H7 (cell line): Measurements from ENCODE around the gene SLC4A8. TPM values are rescaled to one million over a fixed set of nuclear protein-coding genes. Genes with fewer than 3 reads are reported as not detected.
"Not testable (repeated sequence)": the region's sequence is repeated elsewhere in the genome, so short reads cannot be mapped to it uniquely, and the experiment has no call there.

Experiments
- DNase-seq: peaks from one replicate; pipeline ENCODE4 v3.0.0; 2012
- H3K27me3 ChIP-seq: 2 replicates; pipeline ENCODE4 v1.6.0; 2011; ENCODE audit warnings: mild to moderate bottlenecking, low read length; ENCODE audit not compliant: control insufficient read depth, insufficient read depth
- H3K36me3 ChIP-seq: replicated peaks from 2 replicates; pipeline ENCODE4 v1.5.1; 2011; ENCODE audit warnings: low read length; ENCODE audit not compliant: control insufficient read depth, insufficient read depth
- H3K4me3 ChIP-seq: 2 replicates; pipeline ENCODE4 v1.5.1; 2011; ENCODE audit warnings: low read depth, mild to moderate bottlenecking, control low read depth, low read length, moderate library complexity; ENCODE audit not compliant: insufficient read depth
- total RNA-seq: library from RNA; depleted of rRNA; stranded (reverse); fragments of >200 nt; shearing (Covaris generic); gene quantifications from 2 replicates; pipeline ENCODE4 v1.2.3, GENCODE V29; 2014

The SLC4A8 gene
- total RNA-seq, 1 experiment from 2014 or later: 3.9 TPM

DNA sequence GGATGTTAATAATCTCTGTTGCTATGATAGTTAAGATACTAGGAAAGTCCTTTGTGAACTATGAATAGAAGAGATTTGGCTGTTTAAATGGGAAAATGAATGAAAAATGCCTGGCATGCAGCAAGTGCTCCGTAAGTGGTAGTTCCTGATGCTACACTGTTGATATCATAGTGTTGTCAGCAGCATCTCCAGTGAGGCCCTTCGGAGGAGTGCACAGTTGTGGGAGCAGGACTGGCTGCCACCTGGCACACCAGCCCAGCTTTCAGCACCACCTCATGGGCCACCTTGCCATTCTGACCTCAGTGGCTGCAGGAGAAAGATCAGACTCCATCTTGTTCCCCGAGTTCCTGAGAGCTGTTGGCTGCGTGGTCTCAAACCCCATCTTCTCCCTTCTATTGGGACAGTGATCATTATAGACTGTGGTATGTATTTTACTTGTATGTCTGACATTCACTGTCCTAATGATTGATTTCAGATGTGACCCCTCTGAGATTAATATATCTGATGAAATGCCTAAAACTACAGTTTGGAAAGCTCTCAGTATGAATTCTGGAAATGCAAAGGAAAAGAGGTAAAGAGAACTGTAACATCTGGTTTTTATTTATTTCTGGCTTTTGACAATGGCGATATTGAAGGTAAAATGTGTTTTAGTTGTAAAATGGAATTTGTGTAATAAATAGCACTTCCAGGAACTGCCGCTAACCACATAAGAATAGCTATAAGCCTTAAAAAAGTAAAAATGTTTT, 80.9 kb downstream of the SLC4A8 start:
- H3K36me3 ChIP-seq: no peaks in the 10 kb centered on the region; the same call in 1 of the 2 replicates
- H3K4me3 ChIP-seq: no peak overlapping the region
- no peak for DNase-seq
- H3K27me3 ChIP-seq: no peaks in the 10 kb centered on the region

DNA sequence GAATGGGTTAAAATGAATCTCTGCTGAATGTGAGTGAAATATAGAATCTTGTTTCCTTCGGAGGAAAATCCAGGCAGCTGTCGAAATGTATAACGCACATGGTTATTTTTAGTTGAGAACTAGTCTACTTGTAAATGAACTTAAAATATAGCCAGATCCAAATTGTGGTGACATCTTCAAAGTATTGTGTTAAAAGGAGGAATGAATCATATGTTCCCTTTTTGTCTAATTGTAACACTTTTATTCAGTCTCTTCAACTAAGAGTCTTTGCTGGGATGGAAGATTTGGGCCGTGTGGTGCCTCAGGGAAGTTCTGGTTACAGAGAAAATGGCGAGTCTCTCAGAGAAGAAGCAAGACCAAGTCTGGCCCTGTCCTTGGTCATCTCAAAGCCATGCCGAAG, 82.5 kb downstream of the SLC4A8 start:
- Histone ChIP-seq H3K4me3 (no peak overlapping the region), H3K27me3 (no peaks in the 10 kb centered on the region), H3K36me3 (no peaks in the 10 kb centered on the region; the same call in 1 of the 2 replicates)
- no peak for DNase-seq

DNA sequence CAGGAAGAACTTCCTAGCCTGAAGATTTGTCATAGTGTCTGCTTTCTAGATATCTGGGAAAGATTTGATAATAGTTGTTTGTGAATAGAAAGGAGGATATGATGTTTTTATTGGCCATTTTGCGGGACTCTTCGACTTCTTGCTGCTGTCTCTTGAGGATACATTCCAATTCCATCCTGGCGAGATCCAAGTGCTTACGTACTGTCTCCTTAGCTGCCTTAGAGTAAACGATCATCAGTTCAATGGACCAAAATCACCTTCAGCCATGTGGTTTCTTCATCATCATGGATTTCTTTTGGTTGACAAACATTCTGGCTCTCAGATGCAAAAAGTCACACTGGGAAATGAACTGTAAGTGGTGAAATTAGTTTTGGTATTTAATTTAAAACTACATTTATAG, 83.7 kb downstream of the SLC4A8 start:
- Histone ChIP-seq H3K4me3 (no peak overlapping the region), H3K27me3 (no peaks in the 10 kb centered on the region), H3K36me3 (no peaks in the 10 kb centered on the region; the same call in 1 of the 2 replicates)
- DNase-seq: no peak

DNA sequence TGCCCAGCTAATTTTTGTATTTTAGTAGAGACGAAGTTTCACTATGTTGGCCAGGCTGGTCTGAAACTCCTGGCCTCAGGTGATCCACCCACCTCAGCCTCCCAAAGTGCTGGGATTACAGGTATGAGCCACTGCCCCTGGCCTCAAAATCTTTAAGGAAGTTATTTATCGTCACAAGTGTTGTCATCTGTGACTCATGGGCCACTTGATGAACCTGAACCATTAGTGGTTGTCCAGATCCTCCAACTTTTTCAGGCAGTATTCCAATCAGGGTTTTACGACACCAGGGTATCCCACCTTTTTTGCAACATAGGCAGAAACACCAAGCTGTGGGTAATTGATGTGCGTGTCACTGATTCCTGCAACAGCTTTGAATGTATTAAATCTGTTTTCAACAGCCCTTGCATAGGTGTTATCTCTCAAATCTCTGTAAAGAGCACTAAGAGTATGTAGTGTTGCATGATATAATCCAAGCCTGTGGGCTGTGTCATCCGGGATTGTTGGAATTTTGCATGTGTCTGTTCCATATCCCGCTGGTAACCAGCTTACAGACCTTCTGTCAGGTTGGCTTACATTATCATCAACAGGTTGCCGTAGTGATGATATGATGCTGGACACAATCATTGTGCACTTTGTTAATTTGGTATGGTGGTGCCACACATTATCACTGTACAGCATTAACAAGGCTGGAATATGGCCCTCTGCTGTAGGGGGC, 87.1 kb downstream of the SLC4A8 start:
- no peak for DNase-seq
- Histone ChIP-seq H3K4me3 (no peak overlapping the region), H3K27me3 (no peaks in the 10 kb centered on the region), H3K36me3 (no peaks in the 10 kb centered on the region; the same call in 1 of the 2 replicates)

DNA sequence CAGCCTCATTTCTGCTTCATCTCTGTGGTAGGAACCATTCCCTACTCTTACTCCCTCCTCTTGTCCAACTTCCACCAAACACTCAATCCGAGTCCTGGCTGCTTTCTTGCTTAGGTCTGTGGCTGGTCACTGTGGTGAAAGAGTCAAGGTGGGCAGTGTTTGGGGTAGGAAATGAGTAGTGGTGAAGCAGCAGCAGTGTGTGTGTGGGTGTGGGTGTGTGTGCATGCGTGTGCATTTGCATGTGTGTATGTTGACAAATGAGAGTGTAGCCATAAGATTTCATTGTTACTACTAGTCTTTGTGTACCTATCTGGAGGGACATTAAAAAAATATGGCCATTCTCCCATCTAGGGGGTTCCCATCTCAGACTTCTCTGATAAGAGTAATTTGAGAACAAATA, 87.8 kb downstream of the SLC4A8 start:
- no peak for DNase-seq
- no peak overlapping the region for H3K4me3 ChIP-seq

DNA sequence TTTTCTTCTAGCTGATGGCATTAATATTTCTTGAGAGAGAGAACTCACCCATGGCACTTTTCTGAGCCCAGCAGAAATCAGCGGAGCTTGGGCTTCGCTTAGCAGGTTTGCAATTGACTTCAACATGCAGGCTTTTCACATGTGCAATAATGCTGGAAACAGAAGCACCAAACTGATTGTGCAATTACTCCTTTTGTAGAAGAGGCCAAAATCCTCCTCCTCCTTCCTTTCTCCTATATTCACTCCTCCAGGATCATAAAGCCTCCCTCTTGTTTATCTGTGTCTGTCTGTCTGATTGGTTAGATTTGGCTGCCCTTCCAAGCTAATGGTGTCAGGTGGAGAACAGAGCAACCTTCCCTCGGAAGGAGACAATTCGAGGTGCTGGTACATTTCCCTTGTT, 90.4 kb downstream of the SLC4A8 start:
- H3K4me3 ChIP-seq: not testable (repeated sequence)

More for the DNA sequence above, 87.8 kb downstream of the SLC4A8 start:
- Histone ChIP-seq H3K27me3 (no peaks in the 10 kb centered on the region), H3K36me3 (no peaks in the 10 kb centered on the region; the same call in 1 of the 2 replicates)

DNA sequence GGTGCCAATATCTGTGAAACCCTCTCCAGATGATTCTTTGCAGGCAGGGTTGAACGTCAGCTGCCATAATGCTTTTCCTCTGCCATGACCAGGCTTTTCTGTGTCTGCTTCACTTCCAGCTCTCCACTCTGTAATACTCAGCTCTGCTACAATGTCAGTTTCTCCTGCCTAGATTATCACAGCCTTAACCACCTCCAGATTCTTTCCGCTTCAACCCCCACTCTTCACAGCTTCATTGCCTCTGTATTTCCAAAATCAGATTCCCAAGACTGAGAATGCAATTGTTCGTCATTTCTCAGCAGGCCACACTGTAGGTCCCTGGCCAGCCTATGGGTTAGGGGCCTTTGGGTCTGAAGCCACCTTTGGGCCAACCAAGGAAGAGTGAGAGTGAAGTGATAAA, 92.7 kb downstream of the SLC4A8 start:
- Histone ChIP-seq H3K36me3 (no peaks in the 10 kb centered on the region), H3K27me3 (no peaks in the 10 kb centered on the region), H3K4me3 (no peak overlapping the region)
- no peak for DNase-seq

More for the DNA sequence above, 90.4 kb downstream of the SLC4A8 start:
- DNase-seq, H3K27me3 ChIP-seq, H3K36me3 ChIP-seq: not testable (repeated sequence)

DNA sequence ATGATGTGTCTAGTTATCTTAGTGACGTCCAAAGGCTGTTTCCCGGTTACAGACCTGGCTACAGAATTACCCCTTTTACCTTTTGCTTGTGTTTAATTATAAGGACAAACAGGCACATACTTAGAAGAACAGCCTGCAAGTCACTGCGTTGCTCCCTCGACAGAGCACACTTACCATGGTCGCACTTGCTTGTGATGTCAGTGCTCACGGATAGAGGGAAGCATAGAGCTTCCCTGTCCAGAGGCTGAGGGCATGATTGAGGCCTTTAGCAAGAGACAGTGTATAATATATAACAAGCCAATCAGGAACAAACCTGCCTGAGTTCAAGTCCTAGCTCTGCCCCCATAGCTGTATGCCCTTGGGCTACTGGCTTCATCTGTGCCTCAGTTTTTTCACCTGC, 93.2 kb downstream of the SLC4A8 start:
- Histone ChIP-seq H3K4me3 (no peak overlapping the region), H3K36me3 (no peaks in the 10 kb centered on the region), H3K27me3 (no peaks in the 10 kb centered on the region)
- peak; percentile 63 for DNase-seq

DNA sequence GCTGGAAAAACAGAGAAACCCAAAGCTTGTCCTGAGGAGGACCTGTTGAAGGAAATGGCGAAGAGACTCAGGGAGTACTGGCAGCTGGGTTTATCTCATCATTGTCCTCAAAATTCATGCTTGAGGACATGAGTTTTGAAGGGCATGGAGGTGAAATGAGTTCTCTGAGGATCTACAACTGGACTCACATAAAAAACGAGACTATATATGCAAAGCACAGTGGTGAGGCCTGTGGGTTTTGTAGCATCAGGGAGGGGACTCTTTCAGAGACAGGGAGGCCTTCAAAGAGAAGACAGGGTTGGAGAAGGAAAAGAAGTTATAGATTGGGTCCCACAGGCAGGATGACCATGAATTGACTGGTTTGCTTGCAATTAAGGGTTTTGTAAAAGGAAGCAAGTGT, 95.1 kb downstream of the SLC4A8 start:
- Histone ChIP-seq H3K36me3 (no peaks in the 10 kb centered on the region), H3K4me3 (no peak overlapping the region), H3K27me3 (no peaks in the 10 kb centered on the region)
- DNase-seq: no peak

DNA sequence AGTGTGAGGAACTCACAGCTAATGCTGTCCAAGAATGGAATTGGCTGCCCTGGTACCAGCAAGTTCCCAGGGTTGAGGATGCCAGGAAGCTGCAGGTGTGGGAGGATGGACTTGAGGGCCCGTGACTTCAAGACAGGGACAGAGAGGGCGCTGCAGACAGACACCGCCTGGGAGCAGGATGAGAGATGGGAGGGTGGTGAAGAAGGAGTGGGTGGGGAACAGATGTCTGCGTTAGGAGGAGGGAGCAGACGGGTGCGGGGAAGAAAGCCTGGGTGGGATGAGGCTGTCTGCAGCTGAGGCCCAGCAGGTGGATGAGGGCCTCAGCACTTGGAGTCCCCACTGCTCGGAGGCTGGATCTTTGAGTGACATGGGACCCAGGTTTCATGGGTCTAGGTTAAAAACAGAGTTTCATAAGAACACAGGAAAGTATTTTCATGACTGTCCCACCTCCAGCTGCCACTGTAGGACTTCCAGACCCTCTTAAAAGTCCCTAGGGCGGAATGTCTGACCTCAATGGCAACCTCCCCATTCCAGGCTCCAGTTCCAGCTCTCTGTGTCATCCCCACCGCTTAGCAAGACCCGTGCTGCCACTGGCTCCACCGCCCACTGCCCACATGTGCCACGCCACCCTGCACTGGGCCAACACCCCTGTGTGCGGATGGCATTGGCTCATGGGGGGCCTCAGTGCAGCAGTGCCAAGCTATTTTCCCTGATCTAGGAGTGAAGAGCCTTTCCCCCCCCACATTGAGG, 96.1 kb downstream of the SLC4A8 start:
- no peaks in the 10 kb centered on the region for H3K36me3 ChIP-seq
- DNase-seq: peak; percentile 82
- H3K27me3 ChIP-seq: no peaks in the 10 kb centered on the region
- no peak overlapping the region for H3K4me3 ChIP-seq

DNA sequence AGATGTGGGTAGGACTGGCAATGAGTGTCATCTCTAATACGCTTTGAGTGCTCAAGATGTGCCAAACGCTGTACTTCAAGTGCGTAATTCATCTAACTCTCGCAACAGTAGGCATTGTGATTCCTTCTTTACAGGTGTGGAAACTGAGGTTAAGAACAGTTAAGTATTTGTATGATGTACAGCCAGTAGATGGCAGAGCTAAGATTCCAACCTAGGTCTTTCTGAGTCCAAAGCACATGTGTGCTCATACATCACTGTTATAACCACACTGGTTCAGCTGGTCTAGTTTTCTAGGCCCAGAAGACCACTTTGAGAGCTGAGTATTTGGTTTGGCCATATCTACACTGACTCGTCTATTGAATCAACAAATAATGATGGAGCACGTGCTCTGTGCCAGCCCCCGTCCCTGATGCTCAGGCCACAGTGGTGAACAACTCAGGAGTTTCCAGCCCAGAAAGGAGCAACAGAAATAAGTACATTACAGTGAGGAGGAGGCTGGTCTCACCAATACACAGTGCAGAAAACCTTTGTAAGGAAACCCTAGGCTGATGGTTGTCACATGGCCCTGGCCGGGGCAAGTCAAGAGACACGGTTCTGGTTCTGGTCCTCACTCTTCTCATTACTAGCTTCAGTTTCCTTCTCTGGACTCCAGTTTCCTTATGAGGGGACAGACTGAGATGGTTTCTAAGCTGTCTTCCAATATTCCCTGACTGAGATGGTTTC, 97.1 kb downstream of the SLC4A8 start:
- no peak for DNase-seq
- H3K27me3 ChIP-seq: no peaks in the 10 kb centered on the region
- no peak overlapping the region for H3K4me3 ChIP-seq
- H3K36me3 ChIP-seq: no peaks in the 10 kb centered on the region

DNA sequence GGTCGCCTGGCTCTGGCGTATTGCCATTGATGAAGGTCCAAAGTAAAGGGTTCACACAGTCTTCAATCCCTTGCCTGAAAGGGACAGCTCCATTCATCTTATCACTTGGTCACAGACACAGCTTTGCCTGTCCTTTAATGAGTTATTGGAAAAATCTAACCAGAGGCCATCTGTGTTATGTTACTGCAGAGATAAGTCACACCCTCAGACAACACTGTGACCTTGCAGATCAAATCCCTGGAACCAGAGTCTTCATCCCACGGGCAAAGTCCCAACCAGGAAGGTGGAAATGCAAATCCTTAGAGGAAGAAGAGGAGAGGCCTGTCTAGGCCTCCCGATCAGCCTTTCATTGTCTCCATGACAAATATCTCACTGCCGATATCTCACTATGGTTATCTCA, 98.1 kb downstream of the SLC4A8 start:
- Histone ChIP-seq H3K4me3 (no peak overlapping the region), H3K27me3 (no peaks in the 10 kb centered on the region), H3K36me3 (no peaks in the 10 kb centered on the region)
- no peak for DNase-seq

DNA sequence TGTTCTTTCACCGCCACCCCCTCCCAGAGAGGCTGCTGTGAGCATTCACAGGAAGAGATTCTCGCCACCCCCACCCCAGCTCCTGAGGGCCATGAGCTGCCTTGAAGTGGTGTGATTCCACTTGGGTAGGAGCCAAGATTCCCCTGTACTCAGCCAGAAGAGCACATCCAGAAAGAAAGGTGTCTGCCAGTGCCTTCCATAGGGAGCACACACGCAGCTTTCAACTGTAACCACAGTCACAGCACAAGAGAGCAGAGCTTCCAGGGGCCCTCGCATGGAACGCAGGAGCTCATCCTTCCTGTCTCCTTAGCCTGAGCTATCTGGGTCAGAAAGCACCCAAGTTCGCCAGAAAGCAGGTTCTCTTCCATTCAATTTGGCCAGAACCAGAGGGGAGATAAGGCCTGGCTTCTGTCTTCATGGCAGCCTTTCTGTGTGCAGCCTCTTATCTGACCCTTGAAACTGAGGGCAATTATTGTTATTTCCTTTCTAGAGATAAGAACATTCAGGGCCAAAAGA, 99.8 kb downstream of the SLC4A8 start:
- DNase-seq: no peak
- H3K36me3 ChIP-seq: no peaks in the 10 kb centered on the region
- H3K4me3 ChIP-seq: no peak overlapping the region
- no peaks in the 10 kb centered on the region for H3K27me3 ChIP-seq

DNA sequence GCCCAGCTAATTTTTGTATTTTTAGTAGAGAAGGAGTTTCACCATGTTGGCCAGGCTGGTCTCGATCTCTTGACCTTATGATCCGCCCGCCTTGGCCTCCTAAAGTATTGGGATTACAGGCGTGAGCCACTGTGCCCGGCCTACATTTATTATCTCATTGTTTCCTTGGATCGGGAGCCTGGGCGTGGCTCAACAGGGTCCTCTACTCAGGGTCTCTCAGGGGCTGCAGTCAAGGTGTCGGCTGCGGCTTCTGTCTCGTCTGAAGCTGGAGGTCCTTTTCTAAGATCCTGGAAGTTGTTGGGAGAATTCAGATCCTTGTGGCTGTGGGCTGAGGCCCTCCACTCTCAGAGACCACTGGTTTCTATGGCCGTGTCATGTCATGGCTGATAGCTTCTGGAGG, 100.9 kb downstream of the SLC4A8 start:
- H3K36me3 ChIP-seq: no peaks in the 10 kb centered on the region
- DNase-seq: no peak
- no peaks in the 10 kb centered on the region for H3K27me3 ChIP-seq
- H3K4me3 ChIP-seq: no peak overlapping the region
